ENCODE data around the gene ITGB7. TPM values are rescaled to one million over a fixed set of nuclear protein-coding genes. Genes with fewer than 3 reads are reported as not detected.
"Not testable (repeated sequence)": the region's sequence is repeated elsewhere in the genome, so short reads cannot be mapped to it uniquely, and the experiment has no call there.

Gene ITGB7
- total RNA-seq, 1 donor from 2014 or later = 33.4 TPM

GRCh38 chr12:53187145-53187899, 19.7 kb downstream of the ITGB7 start:
- DNase-seq (ENCODE audit: low spot score) = no peak
- intact Hi-C loops (cut with DNase I) = no loop called here
- no peak for ATAC-seq

GRCh38 chr12:53186745-53187144, 20.3 kb downstream of the ITGB7 start:
- ATAC-seq (no peak), DNase-seq (ENCODE audit: low spot score) (no peak)
- intact Hi-C loops (cut with DNase I) = no loop called here

- no peak for DNase-seq (ENCODE audit: low spot score)
- ATAC-seq = no peak
- intact Hi-C loops (cut with DNase I) = no loop called here
These were observed 21.4 kb downstream of the ITGB7 start for GRCh38 chr12:53185582-53186153.

GRCh38 chr12:53184828-53185227, 22.2 kb downstream of the ITGB7 start:
- DNase-seq (ENCODE audit: low spot score) (no peak), ATAC-seq (no peak)
- intact Hi-C loops (cut with DNase I) = no loop called here

- intact Hi-C loops (cut with DNase I) = no loop called here
- DNase-seq (ENCODE audit: low spot score) (no peak), ATAC-seq (no peak)
These were observed 24.1 kb downstream of the ITGB7 start for GRCh38 chr12:53182903-53183302.

- intact Hi-C loops (cut with DNase I) = no loop called here
- ATAC-seq (no peak), DNase-seq (ENCODE audit: low spot score) (no peak)
These were observed 25.1 kb downstream of the ITGB7 start for GRCh38 chr12:53181935-53182334.

- ATAC-seq = peak; percentile 82
- intact Hi-C loops (cut with DNase I) = no loop called here
- peak; percentile 88 for DNase-seq (ENCODE audit: low spot score)
These were observed 26.0 kb downstream of the ITGB7 start for GRCh38 chr12:53180931-53181645.

GRCh38 chr12:53180220-53180930, 26.7 kb downstream of the ITGB7 start, which contains the start of the genes CSAD and ZNF740:
Gene CSAD (minus strand): TSS chr12:53180925. CDS start chr12:53173470, 7,455 bp downstream.
Gene ZNF740 (plus strand): TSS chr12:53180722. CDS start chr12:53181984, 1,262 bp downstream.
- ATAC-seq (peak; percentile 99), DNase-seq (ENCODE audit: low spot score) (peak; percentile 98)
- intact Hi-C loops (cut with DNase I) = no loop called here

GRCh38 chr12:53179687-53180219, 27.3 kb downstream of the ITGB7 start:
- no peak for DNase-seq (ENCODE audit: low spot score)
- intact Hi-C loops (cut with DNase I) = no loop called here

GRCh38 chr12:53178803-53179202, 28.2 kb downstream of the ITGB7 start:
- intact Hi-C loops (cut with DNase I); ATAC-seq; DNase-seq (ENCODE audit: low spot score): not testable (repeated sequence)

More at GRCh38 chr12:53179687-53180219, 27.3 kb downstream of the ITGB7 start:
- ATAC-seq = peak; percentile 38

GRCh38 chr12:53177447-53177846, 29.6 kb downstream of the ITGB7 start:
- ATAC-seq; DNase-seq (ENCODE audit: low spot score); intact Hi-C loops (cut with DNase I): not testable (repeated sequence)

- intact Hi-C loops (cut with DNase I) = no loop called here
- ATAC-seq (no peak), DNase-seq (ENCODE audit: low spot score) (no peak)
These were observed 30.3 kb downstream of the ITGB7 start for GRCh38 chr12:53176750-53177149.

- intact Hi-C loops (cut with DNase I) = no loop called here
- ATAC-seq = peak; percentile 46
These were observed 32.1 kb downstream of the ITGB7 start for GRCh38 chr12:53174881-53175491.

GRCh38 chr12:53173085-53173715, 33.9 kb downstream of the ITGB7 start:
- DNase-seq (ENCODE audit: low spot score) = no peak

More at GRCh38 chr12:53174881-53175491, 32.1 kb downstream of the ITGB7 start:
- no peak for DNase-seq (ENCODE audit: low spot score)

GRCh38 chr12:53172352-53172751, 34.7 kb downstream of the ITGB7 start:
- ATAC-seq = peak; percentile 40
- DNase-seq (ENCODE audit: low spot score) = no peak
- intact Hi-C loops (cut with DNase I) = no loop called here

More at GRCh38 chr12:53173085-53173715, 33.9 kb downstream of the ITGB7 start:
- intact Hi-C loops (cut with DNase I) = no loop called here
- no peak for ATAC-seq

- intact Hi-C loops (cut with DNase I) = no loop called here
- DNase-seq (ENCODE audit: low spot score) (no peak), ATAC-seq (no peak)
These were observed 35.2 kb downstream of the ITGB7 start for GRCh38 chr12:53171725-53172329.

GRCh38 chr12:53170876-53171724, 36.0 kb downstream of the ITGB7 start:
- intact Hi-C loops (cut with DNase I) = no loop called here
- ATAC-seq (no peak), DNase-seq (ENCODE audit: low spot score) (no peak)

Data from sciatic nerve (tissue), 2 donors.